GM21367 (cell line): ENCODE data around the gene LRIT1.

ENCODE experiments used
- ATAC-seq: cut with Tn5 transposase; IDR thresholded peaks from one replicate; pipeline ENCODE4 v1.9.1; 2021; ENCODE audit not compliant: unreplicated experiment

Gene LRIT1

GRCh38 chr10:84195044-84195830, 46.1 kb downstream of the LRIT1 start:
- no peak for ATAC-seq

- peak; percentile 82 for ATAC-seq
Measured at GRCh38 chr10:84194424-84195043, 46.8 kb downstream of the LRIT1 start, which contains the start of gene CDHR1. TSS of gene CDHR1 (plus strand) at chr10:84194537. CDS start at chr10:84194761, 224 bp downstream.

- ATAC-seq = no peak
Measured at GRCh38 chr10:84193846-84194423, 47.4 kb downstream of the LRIT1 start.

- ATAC-seq = no peak
Measured at GRCh38 chr10:84193327-84193726, 48.0 kb downstream of the LRIT1 start.

GRCh38 chr10:84191106-84191505, 50.2 kb downstream of the LRIT1 start:
- no peak for ATAC-seq

- ATAC-seq = no peak
Measured at GRCh38 chr10:84190621-84191020, 50.7 kb downstream of the LRIT1 start.

- no peak for ATAC-seq
Measured at GRCh38 chr10:84188815-84189214, 52.5 kb downstream of the LRIT1 start.

GRCh38 chr10:84185526-84186175, 55.7 kb downstream of the LRIT1 start:
- ATAC-seq = no peak

- no peak for ATAC-seq
Measured at GRCh38 chr10:84184517-84184916, 56.8 kb downstream of the LRIT1 start.

- ATAC-seq = no peak
Measured at GRCh38 chr10:84181631-84182030, 59.7 kb downstream of the LRIT1 start.
